ENCODE measurements around the gene RMND1. TPM values are rescaled to one million over a fixed set of nuclear protein-coding genes. Genes with fewer than 3 reads are reported as not detected.

Gene RMND1
- total and polyA plus RNA-seq, 2 of the 13 experiments (the other 11 are each of a cell fraction or from before 2014, with no cell fraction given) = 34.0 to 72.5 TPM

DNA sequence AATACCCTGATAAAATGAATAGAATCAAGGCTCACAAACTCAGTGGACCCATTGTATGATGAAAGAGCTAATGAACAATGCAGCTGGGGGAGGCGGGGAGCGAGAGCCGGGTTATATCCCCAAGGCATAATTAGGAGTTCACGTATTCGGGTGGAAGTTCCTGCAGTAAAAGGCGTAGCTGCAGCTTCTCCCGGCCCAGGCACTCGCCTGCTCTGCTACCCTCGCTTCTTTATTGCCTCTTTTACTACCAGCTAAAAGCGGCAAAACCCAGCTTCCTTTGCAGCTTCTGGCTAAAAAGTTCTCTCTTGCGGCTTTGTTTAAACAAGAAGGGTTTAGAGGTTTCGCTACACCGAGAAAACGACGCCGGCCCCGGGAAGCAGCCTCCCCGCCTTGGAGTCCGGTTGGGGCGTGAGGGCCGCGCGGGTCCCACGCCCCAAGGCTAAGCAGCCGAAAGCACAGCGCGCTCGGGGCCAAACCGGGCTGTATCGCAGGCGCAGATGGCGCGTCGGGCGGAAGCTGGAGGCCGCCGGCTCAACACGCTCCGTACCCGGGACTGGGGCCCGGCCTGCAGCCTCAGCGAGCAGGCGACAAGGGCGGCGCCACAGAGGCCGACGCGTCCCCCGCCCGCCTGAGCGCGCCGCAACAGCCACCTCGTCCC, 62.2 kb downstream of the RMND1 start (continued):
- TF ChIP-seq, protein P1, sequence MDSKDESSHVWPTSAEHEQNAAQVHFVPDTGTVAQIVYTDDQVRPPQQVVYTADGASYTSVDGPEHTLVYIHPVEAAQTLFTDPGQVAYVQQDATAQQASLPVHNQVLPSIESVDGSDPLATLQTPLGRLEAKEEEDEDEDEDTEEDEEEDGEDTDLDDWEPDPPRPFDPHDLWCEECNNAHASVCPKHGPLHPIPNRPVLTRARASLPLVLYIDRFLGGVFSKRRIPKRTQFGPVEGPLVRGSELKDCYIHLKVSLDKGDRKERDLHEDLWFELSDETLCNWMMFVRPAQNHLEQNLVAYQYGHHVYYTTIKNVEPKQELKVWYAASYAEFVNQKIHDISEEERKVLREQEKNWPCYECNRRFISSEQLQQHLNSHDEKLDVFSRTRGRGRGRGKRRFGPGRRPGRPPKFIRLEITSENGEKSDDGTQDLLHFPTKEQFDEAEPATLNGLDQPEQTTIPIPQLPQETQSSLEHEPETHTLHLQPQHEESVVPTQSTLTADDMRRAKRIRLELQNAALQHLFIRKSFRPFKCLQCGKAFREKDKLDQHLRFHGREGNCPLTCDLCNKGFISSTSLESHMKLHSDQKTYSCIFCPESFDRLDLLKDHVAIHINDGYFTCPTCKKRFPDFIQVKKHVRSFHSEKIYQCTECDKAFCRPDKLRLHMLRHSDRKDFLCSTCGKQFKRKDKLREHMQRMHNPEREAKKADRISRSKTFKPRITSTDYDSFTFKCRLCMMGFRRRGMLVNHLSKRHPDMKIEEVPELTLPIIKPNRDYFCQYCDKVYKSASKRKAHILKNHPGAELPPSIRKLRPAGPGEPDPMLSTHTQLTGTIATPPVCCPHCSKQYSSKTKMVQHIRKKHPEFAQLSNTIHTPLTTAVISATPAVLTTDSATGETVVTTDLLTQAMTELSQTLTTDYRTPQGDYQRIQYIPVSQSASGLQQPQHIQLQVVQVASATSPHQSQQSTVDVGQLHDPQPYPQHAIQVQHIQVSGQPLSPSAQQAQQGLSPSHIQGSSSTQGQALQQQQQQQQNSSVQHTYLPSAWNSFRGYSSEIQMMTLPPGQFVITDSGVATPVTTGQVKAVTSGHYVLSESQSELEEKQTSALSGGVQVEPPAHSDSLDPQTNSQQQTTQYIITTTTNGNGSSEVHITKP (CRISPR knock-in tag; IDR thresholded peaks at IDR 0.05; ENCODE audit: low read depth) = no peak
- no peak for TF ChIP-seq FOXP1 (IDR thresholded peaks at IDR 0.05)
- TF ChIP-seq FOXP1 (CRISPR knock-in tag; IDR thresholded peaks at IDR 0.05) = no peak
- TF ChIP-seq, protein P2, sequence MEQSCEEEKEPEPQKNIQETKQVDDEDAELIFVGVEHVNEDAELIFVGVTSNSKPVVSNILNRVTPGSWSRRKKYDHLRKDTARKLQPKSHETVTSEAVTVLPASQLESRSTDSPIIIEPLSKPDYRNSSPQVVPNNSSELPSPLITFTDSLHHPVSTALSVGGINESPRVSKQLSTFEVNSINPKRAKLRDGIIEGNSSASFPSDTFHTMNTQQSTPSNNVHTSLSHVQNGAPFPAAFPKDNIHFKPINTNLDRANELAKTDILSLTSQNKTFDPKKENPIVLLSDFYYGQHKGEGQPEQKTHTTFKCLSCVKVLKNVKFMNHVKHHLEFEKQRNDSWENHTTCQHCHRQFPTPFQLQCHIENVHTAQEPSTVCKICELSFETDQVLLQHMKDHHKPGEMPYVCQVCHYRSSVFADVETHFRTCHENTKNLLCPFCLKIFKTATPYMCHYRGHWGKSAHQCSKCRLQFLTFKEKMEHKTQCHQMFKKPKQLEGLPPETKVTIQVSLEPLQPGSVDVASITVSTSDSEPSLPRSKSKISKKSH (CRISPR knock-in tag; IDR thresholded peaks at IDR 0.05; ENCODE audit: borderline replicate concordance) = peak; percentile 86; the same call in 1 of the 2 replicates
- TF ChIP-seq, protein P3, sequence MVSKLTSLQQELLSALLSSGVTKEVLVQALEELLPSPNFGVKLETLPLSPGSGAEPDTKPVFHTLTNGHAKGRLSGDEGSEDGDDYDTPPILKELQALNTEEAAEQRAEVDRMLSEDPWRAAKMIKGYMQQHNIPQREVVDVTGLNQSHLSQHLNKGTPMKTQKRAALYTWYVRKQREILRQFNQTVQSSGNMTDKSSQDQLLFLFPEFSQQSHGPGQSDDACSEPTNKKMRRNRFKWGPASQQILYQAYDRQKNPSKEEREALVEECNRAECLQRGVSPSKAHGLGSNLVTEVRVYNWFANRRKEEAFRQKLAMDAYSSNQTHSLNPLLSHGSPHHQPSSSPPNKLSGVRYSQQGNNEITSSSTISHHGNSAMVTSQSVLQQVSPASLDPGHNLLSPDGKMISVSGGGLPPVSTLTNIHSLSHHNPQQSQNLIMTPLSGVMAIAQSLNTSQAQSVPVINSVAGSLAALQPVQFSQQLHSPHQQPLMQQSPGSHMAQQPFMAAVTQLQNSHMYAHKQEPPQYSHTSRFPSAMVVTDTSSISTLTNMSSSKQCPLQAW (CRISPR knock-in tag; IDR thresholded peaks at IDR 0.05) = peak; percentile 21; the same call in 1 of the 2 replicates
- TF ChIP-seq ZNF430 (CRISPR knock-in tag; IDR thresholded peaks at IDR 0.05) = peak; percentile 83
- peak; percentile 12; the same call in 1 of the 2 replicates for TF ChIP-seq ZNF205 (CRISPR knock-in tag; IDR thresholded peaks at IDR 0.05)
- TF ChIP-seq, protein P4, sequence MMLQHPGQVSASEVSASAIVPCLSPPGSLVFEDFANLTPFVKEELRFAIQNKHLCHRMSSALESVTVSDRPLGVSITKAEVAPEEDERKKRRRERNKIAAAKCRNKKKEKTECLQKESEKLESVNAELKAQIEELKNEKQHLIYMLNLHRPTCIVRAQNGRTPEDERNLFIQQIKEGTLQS (CRISPR knock-in tag; IDR thresholded peaks at IDR 0.05) = peak; percentile 47; the same call in 1 of the 2 replicates
- TF ChIP-seq ZNF557 (CRISPR knock-in tag; IDR thresholded peaks at IDR 0.05) = peak; percentile 42; the same call in 1 of the 2 replicates
- TF ChIP-seq NAIF1 (CRISPR knock-in tag; IDR thresholded peaks at IDR 0.05; ENCODE audit: borderline replicate concordance) = peak; percentile 58; the same call in 1 of the 2 replicates
- 0 out of 2 replicates have a peak, but pooled peaks have one; percentile 8 for TF ChIP-seq ZNF24 (IDR thresholded peaks at IDR 0.05)
- peak; percentile 65; the same call in 1 of the 2 replicates for TF ChIP-seq FOXJ3 (CRISPR knock-in tag; IDR thresholded peaks at IDR 0.05; ENCODE audit: borderline replicate concordance)
- peak; percentile 74; the same call in 1 of the 2 replicates for TF ChIP-seq ZNF256 (CRISPR knock-in tag; conservative IDR thresholded peaks at IDR 0.05)
- TF ChIP-seq POLR2A (IDR thresholded peaks at IDR 0.05; ENCODE audit: insufficient read depth in 1 of 2, low read depth in 2 of 2, low read length in 2 of 2) = peak; percentile 90 to 95
- TF ChIP-seq TCF7L2 (IDR thresholded peaks at IDR 0.05; ENCODE audit: low read depth, low read length) = no peak
- TF ChIP-seq ZNF546 (CRISPR knock-in tag; conservative IDR thresholded peaks at IDR 0.05) = peak; percentile 89
- TF ChIP-seq ARNTL (CRISPR knock-in tag; IDR thresholded peaks at IDR 0.05) = peak; percentile 76
- peak; percentile 17; the same call in 1 of the 2 replicates for TF ChIP-seq ZNF143 (CRISPR knock-in tag; IDR thresholded peaks at IDR 0.05)
- TF ChIP-seq ZBTB7A (CRISPR knock-in tag; IDR thresholded peaks at IDR 0.05) = peak; percentile 16; the same call in 1 of the 2 replicates

All from HepG2 (cell line).